Activated CD8-positive, alpha-beta memory T cell treated with anti-CD3 and anti-CD28 coated beads for 36 hours (primary cell): Measurements from ENCODE around the gene SMIM13. TPM values are rescaled to one million over a fixed set of nuclear protein-coding genes. Genes with fewer than 3 reads are reported as not detected.

Experiments used
- CTCF ChIA-PET: fragments of 350-600 bp; sonication (Branson Sonifier 250); formaldehyde crosslinking; loops from one replicate; lab custom pipeline; 2021; ENCODE audit warnings: antibody characterized with exemption; lab: Charles Lee
- POLR2A ChIA-PET: fragments of 350-600 bp; sonication (Branson Sonifier 250); formaldehyde crosslinking; loops from one replicate; lab custom pipeline; 2021; ENCODE audit warnings: antibody characterized with exemption; lab: Charles Lee
- total RNA-seq, 2 experiments: library from RNA; stranded (reverse); gene quantifications; one replicate each; pipeline ENCODE4 v1.2.3, GENCODE V29; 2021

SMIM13 gene
- total RNA-seq, result 10 to 100 TPM; 17.9 to 18.1 TPM

DNA sequence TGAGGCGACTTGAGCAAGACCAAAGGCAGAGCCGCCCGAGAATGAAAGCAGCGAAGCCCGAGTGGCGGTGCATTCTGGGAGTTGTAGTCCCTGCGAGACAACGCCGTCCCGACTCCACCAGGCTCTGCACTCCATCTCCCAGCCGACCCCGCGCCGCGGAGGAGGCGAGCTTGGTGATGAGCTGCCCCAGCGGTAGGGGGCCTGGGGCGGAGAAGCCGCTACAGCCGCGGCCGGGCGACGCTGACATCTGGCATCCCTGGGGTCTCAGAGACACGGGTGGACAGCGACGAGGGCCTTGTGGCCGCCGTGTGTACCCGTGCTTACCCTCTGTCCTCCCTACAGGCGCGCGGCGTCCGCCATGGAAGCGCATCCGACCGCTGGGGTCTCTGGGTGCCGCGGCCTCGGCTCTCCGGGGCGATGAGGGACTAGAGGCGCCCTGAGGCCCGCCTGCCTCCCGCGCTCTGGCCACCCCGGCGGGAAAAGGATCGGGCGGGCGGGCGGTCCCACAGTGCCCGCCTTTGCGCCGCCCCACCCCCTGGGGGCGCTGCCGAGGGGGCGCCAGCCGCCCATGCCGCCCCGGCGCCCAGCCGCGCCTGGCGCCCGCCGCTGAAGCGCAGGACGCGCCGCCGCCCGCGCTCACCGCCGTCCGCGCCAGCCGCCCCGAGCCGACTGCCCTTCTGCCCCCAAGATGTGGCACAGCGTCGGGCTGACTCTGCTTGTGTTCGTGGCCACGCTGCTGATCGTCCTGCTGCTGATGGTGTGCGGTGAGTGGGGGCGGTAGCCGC lies at the start of gene SMIM13:
Gene SMIM13, plus strand, starts transcription at position 209 of the 785 bp plus-strand sequence. Its CDS starts 480 bp downstream, at position 689.
- POLR2A ChIA-PET, result interaction anchor here (0.5 to 0.9 kb wide), 2 partner anchors 255 to 680 kb away, joined by 4 to 9 read pairs; partner anchors contain the start of gene MAK
- CTCF ChIA-PET, result no interaction called here

DNA sequence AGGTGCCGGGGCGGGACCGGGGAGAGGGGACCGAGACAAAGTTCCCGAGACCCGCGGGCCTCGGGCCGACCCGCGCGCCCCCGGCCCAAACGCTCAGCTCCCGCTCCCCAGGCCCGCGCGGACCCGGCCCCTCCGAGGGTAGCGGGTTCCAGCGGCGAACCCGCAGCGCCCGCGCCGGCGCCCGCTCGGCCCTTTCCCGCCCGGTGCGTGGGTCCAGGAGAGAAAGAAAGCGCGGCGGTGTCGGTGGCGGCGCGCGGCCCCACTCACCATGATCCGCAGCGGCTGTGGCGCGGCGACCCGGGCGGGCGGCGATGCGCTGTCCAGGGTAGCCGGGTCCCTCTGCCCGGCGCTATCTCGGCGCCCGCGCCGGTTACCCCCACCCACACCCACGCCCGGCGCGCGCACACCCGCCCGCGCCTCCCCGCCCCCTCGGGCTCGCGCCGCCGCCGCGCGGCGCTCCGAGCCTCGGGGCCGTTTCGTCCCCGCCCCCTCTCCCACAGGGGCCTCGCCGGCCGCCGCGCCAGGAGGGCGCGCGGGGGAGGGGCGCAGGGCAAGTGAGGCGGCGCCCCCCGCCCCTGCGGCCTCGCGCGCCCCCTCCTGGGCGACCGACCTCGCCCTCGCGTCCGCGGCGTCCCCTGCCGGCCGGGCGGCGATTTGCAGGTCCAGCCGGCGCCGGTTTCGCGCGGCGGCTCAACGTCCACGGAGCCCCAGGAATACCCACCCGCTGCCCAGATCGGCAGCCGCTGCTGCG lies 49.5 kb upstream of the SMIM13 start, which contains the start of gene ELOVL2:
Gene ELOVL2, minus strand, starts transcription at position 345 of the 751 bp plus-strand sequence. Its CDS starts 75 bp downstream, at position 270.
- POLR2A ChIA-PET, result no interaction called here
- CTCF ChIA-PET, result no interaction called here

DNA sequence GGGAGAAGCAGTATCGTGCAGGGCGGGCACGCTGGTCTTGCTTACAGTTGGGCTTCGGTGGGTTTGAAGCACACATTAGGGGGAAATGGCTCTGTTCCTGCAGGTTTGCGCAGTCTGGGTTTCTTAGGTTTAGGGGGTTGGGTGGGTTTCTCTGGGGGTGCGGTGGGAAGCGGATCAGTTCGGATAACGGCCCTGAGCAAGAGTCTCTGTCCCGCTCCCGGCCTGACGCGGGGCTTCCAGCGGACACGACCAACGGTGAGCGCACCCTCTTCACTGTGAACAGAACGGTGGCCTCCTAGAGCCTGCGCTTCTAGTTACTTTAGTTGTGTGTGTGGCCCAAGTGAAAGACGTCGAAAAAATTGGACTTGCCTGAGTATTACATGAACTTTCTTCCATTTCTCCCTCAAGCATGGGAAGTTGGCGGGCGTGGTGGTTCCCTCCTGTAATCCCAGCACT lies 48.9 kb upstream of the SMIM13 start:
- POLR2A ChIA-PET, result no interaction called here
- CTCF ChIA-PET, result no interaction called here

DNA sequence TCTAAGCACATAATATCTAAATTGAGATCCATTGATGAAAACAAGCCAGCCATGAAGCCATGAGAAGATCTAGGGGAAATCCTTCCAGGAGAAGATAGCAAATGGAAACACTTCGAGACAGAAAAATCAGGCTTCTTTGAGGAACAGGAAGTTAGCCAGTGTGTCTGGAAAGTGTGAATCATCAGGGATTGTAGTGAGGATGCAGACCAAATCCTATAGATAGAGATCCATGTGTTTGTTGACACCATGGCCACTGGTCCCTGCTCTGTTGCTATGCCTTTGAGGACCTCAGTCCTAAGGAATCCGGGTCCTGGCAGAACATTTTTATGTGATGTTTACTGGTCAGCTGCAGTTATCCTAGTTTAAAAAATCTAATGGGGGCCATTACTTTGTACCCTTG lies 42.9 kb upstream of the SMIM13 start:
- CTCF ChIA-PET, result no interaction called here
- POLR2A ChIA-PET, result no interaction called here

DNA sequence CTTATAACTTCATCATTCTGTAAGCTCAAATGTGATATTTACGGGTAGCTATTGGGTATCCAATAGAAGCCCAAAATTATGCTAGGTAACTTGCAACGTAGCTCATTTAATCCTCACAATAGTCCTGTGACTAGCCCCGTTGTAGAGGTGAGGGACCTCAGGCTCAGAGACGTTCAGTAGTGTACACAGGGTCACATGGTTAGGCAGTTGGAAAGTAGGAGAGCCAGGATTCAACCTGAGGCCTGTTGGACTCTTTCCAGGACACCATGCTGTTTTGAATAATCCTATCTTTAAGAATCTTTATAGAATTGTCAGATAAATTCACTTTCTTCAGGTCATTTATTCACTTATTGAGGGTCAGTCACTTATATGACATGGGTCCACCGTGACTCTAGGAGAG lies 40.3 kb upstream of the SMIM13 start:
- ChIA-PET CTCF (no interaction called here), POLR2A (no interaction called here)

DNA sequence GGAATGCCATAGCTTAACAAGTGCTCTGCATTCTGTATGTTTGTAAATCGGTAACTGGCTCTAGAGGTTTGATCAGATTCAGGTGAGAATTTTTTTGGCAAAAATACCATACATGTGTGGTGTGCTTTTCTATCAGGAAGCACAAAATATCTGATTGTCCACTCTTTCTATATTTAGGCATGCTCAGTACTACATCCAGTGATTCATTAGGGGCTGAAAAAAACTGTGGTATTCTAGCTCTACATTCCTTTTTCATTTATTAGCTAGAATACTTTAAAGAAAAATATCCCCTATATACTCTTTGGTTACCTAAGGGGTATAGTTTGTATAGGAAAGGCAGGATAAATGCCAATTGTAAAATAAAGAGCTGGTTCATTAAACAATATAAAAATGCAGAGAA lies 38.9 kb upstream of the SMIM13 start:
- CTCF ChIA-PET, result no interaction called here
- POLR2A ChIA-PET, result no interaction called here

DNA sequence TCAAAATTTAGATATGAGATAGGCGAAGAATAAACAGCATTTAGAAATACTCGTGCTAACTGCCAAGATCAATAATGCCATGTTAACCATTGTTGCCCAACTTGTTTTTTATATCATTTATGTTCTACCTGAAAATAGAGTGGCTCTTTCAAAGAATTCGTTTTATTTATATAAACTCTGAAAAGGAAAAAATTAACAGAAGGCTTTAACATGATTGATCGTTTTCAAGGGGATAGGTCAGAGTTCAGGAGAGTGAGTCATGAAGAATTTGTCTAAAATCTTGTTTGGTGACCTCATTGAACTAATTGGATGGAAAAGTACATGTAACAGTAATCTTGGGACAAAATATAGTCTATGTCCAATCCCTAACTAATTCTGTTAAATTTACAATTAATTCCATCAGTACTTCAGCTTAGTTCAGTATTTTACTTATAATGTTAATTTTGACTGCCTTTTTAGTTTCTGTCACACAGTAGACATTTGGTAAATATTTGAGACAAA lies 38.5 kb upstream of the SMIM13 start:
- CTCF ChIA-PET, result no interaction called here
- POLR2A ChIA-PET, result no interaction called here

DNA sequence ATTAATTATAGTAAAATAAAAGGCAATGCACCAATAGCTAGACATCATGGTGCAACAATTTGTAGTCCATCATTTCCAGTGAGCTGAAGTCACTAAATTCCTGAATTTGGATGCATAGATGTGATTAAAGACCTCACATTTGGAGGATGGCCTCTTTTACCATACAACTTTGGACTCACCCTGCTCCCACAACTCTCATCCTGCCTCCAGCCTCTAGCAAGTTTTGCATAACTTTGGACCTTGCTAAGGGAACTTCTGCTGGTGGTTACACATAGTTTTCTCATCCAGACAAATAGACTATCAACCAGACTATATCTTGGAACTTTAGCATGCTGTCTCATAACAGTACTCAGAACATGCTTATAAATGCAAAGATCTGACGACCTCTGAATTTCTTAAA lies 36.8 kb upstream of the SMIM13 start:
- ChIA-PET CTCF (interaction anchor here (1.3 kb wide), 1 partner anchor 12 kb away, joined by 4 read pairs; no protein-coding TSS in a partner anchor), POLR2A (no interaction called here)

DNA sequence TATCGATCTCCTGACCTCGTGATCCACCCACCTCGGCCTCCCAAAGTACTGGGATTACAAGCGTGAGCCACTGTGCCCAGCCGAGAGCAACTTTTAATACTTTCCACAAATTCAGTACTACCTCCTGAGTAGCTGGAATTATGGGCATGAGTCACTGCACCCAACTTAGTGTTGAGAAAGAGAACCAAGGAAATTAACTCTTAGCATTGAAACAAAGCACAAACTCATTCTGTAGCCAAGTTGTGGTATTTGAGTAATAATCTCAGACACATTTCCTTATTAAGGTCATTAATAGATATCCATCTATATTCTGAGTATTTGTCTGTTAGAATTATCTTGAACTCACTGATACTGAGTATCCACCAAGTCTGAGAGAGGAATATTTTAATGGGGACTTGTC lies 35.2 kb upstream of the SMIM13 start:
- POLR2A ChIA-PET, result no interaction called here
- CTCF ChIA-PET, result no interaction called here

DNA sequence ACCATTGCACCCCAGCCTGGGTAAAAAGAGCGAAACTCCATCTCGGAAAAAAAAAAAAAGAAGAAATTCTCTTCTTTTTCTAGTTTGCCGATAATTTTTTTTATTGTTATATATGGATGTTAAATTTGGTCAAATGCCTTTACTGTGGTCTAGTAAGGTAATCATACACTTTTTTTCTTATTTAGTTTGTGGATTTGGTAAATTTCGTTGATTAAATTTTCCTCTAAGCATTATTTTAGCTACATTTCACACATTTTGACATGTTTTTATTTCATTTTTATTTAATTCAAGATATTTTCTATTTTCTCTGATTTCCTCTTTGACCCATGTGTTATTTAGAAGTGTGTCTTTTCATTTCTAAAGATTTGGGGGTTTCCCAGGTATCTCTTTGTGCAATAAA lies 31.6 kb upstream of the SMIM13 start:
- ChIA-PET CTCF (no interaction called here), POLR2A (no interaction called here)

DNA sequence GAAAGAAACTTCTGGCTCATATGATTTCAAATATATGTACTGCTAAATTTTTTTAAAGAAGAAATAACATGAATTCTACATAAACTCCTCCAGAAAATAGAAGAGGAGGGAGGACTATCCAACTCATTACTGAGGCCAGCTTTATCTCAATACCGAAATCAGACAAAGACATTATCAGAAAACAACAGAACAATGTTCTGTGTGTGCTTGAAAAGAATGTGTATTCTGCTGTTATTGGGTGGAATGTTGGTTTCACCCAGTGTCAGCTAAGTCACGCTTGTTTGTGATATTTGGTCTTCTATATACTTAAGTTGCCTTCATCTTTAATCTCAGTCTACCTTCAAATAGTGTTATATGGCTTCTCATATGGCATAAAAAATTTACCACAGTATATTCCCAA lies 30.9 kb upstream of the SMIM13 start:
- POLR2A ChIA-PET, result no interaction called here

DNA sequence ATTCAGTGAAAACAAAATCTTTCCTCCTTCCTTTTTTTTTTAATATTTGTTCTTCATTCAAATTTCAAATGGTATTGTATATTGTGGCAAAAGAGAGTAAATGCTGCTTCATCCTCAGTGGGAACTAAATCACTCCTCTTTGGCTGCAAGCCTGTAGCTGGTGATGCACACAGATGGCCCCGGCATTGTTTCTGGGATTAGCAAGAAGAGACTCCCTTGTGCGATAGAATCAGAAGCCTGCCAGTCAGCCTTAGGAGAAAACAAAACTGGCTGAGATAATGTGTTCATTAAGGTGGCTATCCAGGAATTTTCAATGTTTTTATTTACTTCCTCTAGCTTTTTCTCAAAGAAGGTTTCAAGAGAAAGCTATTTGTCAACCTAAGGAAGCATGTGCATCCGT lies 28.8 kb upstream of the SMIM13 start:
- POLR2A ChIA-PET, result no interaction called here
- CTCF ChIA-PET, result no interaction called here

More for the DNA sequence above, 30.9 kb upstream of the SMIM13 start:
- CTCF ChIA-PET, result no interaction called here

DNA sequence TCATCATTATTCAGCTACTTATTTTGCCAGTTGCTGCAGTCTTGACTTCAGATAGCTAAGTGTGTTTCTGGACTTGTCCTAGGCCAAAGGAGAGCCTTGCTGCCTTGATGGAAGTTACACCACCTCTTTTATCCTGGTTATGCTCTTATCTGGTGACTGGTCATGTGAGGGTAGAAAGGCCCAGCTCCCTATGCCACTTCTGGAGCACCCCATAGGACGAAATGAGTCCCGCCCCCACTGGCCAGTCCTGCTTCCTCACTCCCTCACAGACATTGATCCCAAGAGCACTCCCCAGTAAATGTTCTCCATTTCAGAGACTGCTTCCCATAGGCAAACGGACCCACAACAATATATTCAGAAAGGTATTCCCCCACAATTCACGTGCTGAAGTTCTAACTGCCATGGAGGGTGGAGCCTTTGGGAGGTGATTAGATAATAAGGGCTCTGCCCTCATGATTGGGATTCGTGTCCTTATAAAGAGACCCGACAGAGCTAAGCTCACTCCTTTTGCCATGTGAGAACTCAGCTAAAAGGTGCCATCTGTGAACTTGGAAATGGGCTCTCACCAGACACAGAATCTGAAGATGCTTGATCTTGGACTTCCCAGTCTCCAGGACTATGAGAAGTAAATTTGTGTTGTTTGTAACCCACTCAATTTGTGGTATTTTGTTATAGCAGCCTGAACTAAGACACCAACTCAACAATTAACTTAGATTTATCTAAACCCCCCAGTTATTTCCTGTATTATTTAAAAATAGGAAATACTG lies 28.0 kb upstream of the SMIM13 start:
- CTCF ChIA-PET, result no interaction called here
- POLR2A ChIA-PET, result no interaction called here

DNA sequence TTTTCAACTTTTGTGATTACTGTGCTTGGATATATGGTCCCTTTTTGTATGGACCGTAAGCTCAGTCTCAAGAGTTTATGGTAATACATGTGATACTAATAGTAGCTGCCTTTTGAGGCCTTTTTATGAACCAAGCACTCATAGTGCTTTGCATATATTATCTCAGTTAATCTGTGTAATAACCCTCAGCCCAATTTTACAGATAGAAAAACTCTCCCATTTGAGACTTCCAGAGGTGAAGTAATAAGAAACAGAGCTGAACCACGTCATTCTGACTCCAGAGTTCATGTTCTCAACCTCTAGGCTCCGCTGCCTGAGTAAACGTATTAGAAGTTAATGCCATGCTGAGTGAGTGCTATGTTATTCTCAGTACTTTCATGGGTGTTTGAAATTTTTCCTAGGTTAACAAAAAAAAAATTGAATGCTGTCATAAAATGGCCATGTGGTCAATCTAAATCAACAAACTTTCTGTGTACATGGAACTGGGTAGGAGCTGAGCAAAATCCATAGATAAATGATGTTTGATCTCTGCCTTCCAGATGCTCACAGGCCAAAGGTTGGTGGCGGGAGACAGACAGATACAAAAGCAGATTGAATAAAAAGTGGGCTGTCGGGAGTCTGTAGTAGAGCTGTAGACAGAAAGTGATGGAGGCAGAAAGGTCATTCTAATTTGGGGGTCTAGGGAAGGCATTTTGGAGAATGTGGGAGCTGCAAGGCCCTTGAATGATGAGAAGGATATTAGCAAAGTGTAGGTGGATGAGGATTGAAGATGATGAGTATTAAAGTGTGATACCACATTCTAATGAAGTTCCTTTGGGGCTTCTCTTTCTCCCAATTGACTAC lies 26.9 kb upstream of the SMIM13 start:
- ChIA-PET POLR2A (no interaction called here), CTCF (no interaction called here)

DNA sequence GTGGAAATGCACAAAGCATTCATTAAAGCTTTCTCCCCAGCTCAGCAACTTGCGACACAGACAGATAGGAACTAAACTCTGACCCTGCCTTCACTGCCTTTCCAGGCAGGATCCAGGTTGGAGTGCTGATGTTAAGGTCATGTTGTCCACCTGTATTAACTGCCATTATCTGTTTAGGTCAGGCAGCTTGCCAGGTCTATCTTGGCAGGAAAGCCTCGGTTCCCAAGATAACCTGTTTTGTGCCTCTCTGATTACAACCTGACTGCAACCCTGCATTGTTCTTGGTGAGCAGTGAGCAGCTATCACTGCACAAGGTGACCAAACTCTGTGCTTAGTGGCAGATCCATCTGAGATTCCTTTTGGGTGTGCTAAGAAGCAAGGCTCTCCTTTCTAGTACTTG lies 26.3 kb upstream of the SMIM13 start:
- ChIA-PET CTCF (no interaction called here), POLR2A (no interaction called here)

DNA sequence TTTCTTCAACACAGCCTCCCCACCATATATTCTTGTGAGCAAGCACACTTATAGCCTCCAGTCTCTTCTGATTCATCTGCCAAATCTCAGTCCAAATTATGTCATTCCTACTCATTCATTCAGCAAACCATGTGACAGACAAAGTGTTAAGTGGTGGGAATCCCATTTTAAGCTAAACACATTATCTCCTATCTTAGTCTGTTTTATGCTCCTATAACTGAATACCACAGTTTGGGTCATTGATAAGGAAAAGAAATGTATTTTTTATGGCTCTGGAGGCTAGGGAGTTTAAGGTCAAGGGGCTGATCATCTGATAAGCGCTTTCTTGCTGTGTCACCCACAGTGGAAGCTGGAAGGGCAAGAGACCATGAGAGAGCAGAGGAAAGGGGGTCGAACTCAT lies 23.9 kb upstream of the SMIM13 start:
- ChIA-PET CTCF (no interaction called here), POLR2A (no interaction called here)

DNA sequence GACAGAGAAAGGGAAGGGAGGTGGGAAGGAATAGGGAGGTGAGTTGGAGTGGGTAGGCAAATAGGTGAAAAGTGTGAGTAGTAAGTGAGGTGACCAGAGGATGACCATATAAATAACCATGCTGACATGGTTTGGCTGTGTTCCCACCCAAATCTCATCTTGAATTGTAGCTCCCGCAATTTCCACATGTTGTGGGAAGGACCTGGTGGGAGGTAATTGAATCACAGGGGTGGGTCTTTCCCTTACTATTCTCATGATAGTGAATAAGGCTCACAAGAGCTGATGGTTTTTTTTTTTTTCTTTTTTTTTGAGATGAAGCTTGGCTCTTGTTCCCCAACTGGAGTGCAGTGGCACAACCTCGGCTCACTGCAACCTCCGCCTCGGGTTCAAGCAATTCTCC lies 21.5 kb upstream of the SMIM13 start:
- CTCF ChIA-PET, result no interaction called here
- POLR2A ChIA-PET, result no interaction called here

DNA sequence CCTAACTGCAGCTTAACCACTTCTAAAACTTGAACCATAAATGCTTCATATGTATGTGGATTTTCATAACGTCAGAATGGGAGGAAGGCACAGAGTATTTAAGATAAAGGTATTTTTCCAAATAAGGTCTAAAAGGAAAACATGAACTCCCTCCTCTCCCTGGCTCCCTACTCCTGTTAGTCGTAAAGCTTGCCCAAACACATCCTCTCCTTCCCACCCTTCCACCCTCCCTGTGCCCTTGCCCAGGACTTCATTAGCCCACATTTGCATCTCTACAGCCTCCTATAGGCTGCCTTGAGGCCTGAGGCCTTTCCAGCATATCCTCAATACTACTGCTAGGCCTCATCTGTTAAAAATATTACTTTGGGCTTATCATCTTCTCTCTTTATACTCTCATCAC lies 17.1 kb upstream of the SMIM13 start:
- POLR2A ChIA-PET, result interaction anchor here (0.6 kb wide), 1 partner anchor 279 kb away, joined by 3 read pairs; no protein-coding TSS in a partner anchor
- CTCF ChIA-PET, result no interaction called here

DNA sequence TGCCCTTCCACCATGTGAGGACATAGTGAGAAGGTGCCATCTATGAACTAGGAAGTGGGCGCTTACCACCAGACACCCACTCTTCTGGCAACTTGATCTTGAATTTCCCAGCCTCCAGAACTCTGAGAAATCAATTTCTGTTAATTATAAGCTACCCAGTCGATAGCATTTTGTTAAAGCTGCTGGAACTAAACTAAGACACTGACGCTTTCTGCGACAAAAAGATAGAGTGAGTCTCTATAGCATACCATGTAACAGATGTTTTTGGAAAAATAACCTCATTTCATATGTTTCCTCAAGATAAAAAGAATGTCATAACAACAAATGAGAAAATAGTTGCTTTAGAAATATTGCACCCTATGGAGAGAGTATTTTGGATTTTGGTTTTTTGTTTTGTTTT lies 15.4 kb upstream of the SMIM13 start:
- ChIA-PET POLR2A (no interaction called here), CTCF (no interaction called here)
